H9 (cell line): ENCODE data around the gene DPCD. TPM values are rescaled to one million over a fixed set of nuclear protein-coding genes. Genes with fewer than 3 reads are reported as not detected.

ENCODE experiments used
- DNase-seq: peaks from one replicate; pipeline ENCODE4 v3.0.0-alpha.2; 2017
- H2AFZ ChIP-seq: one replicate; pipeline ENCODE4 v1.6.1; 2013; ENCODE audit warnings: mild to moderate bottlenecking, low read length, control low read depth, moderate library complexity
- H2AK5ac ChIP-seq: 2 replicates; pipeline ENCODE4 v1.6.1; 2013; ENCODE audit warnings: low read length, control low read depth, mixed read lengths; ENCODE audit not compliant: insufficient read length
- H2BK120ac ChIP-seq: one replicate; pipeline ENCODE4 v1.6.1; 2013; ENCODE audit warnings: low read depth, mild to moderate bottlenecking, low read length, control low read depth, inconsistent platforms; ENCODE audit not compliant: poor library complexity, severe bottlenecking
- H2BK12ac ChIP-seq: 2 replicates; pipeline ENCODE4 v1.6.1; 2013; ENCODE audit warnings: low read length, control low read depth, mixed read lengths, low read depth; ENCODE audit not compliant: insufficient read length
- H2BK15ac ChIP-seq: 2 replicates; pipeline ENCODE4 v1.6.1; 2013; ENCODE audit warnings: low read depth, low read length, control low read depth
- H2BK20ac ChIP-seq: one replicate; pipeline ENCODE4 v1.6.1; 2013; ENCODE audit warnings: low read depth, mild to moderate bottlenecking, low read length, control low read depth, inconsistent platforms; ENCODE audit not compliant: poor library complexity, severe bottlenecking
- H2BK5ac ChIP-seq: 2 replicates; pipeline ENCODE4 v1.6.1; 2013; ENCODE audit warnings: low read length, control low read depth, mixed read lengths; ENCODE audit not compliant: insufficient read length
- H3K14ac ChIP-seq: 2 replicates; pipeline ENCODE4 v1.6.1; 2013; ENCODE audit warnings: low read length, control low read depth; ENCODE audit not compliant: insufficient read depth
- H3K18ac ChIP-seq: 2 replicates; pipeline ENCODE4 v1.6.1; 2013; ENCODE audit warnings: low read depth, mild to moderate bottlenecking, mixed read lengths, low read length, control low read depth; ENCODE audit not compliant: insufficient read length
- H3K23ac ChIP-seq: 2 replicates; pipeline ENCODE4 v1.6.1; 2013; ENCODE audit warnings: low read length, control low read depth, mixed read lengths, low read depth; ENCODE audit not compliant: insufficient read length
- H3K23me2 ChIP-seq: 2 replicates; pipeline ENCODE4 v1.6.1; 2013; ENCODE audit warnings: low read depth, mild to moderate bottlenecking, mixed read lengths, low read length, control low read depth; ENCODE audit not compliant: insufficient read length, poor library complexity, severe bottlenecking
- H3K27ac ChIP-seq: 2 replicates; pipeline ENCODE4 v1.5.1; 2013; ENCODE audit warnings: low read length, control low read depth, mixed read lengths, low read depth; ENCODE audit not compliant: insufficient read length
- H3K27me3 ChIP-seq: 2 replicates; pipeline ENCODE4 v1.6.1; 2013; ENCODE audit warnings: low read length, control low read depth, inconsistent platforms; ENCODE audit not compliant: insufficient read depth
- H3K4ac ChIP-seq: 2 replicates; pipeline ENCODE4 v1.6.1; 2013; ENCODE audit warnings: low read depth, mild to moderate bottlenecking, control low read depth, inconsistent platforms, low read length, moderate library complexity
- H3K4me1 ChIP-seq: 2 replicates; pipeline ENCODE4 v1.6.1; 2013; ENCODE audit warnings: low read length, control low read depth, inconsistent platforms; ENCODE audit not compliant: insufficient read depth
- H3K4me2 ChIP-seq: 2 replicates; pipeline ENCODE4 v1.6.1; 2013; ENCODE audit warnings: low read length, control low read depth, mixed read lengths; ENCODE audit not compliant: insufficient read length, insufficient read depth
- H3K56ac ChIP-seq: 2 replicates; pipeline ENCODE4 v1.6.1; 2013; ENCODE audit warnings: low read depth, mild to moderate bottlenecking, mixed read lengths, low read length, control low read depth; ENCODE audit not compliant: insufficient read length
- H3K79me1 ChIP-seq: 2 replicates; pipeline ENCODE4 v1.6.1; 2013; ENCODE audit warnings: low read depth, mild to moderate bottlenecking, moderate library complexity, low read length, control low read depth, inconsistent platforms; ENCODE audit not compliant: insufficient read depth, poor library complexity, severe bottlenecking
- H3K79me2 ChIP-seq: 2 replicates; pipeline ENCODE4 v1.6.1; 2013; ENCODE audit warnings: low read length, control low read depth, inconsistent platforms; ENCODE audit not compliant: insufficient read depth
- H3K9ac ChIP-seq: 2 replicates; pipeline ENCODE4 v1.6.1; 2013; ENCODE audit warnings: low read length, control low read depth, mixed read lengths; ENCODE audit not compliant: insufficient read length; ENCODE audit errors: extremely low read depth
- H3K9me3 ChIP-seq: one replicate; pipeline ENCODE4 v1.6.1; 2013; ENCODE audit warnings: low read depth, low read length, inconsistent platforms; ENCODE audit not compliant: control insufficient read depth
- H3T11ph ChIP-seq: one replicate; pipeline ENCODE4 v1.6.1; 2013; ENCODE audit warnings: mild to moderate bottlenecking, low read length, control low read depth, inconsistent platforms
- H4K20me1 ChIP-seq: one replicate; pipeline ENCODE4 v1.6.1; 2013; ENCODE audit not compliant: control insufficient read depth, insufficient read length, insufficient read depth
- H4K5ac ChIP-seq: 2 replicates; pipeline ENCODE4 v1.6.1; 2013; ENCODE audit warnings: low read depth, mild to moderate bottlenecking, mixed read lengths, low read length, control low read depth; ENCODE audit not compliant: insufficient read length
- H4K8ac ChIP-seq: replicated peaks from 2 replicates; pipeline ENCODE4 v1.6.1; 2013; ENCODE audit warnings: low read length, control low read depth, mixed read lengths, low read depth; ENCODE audit not compliant: insufficient read length
- H4K91ac ChIP-seq: 2 replicates; pipeline ENCODE4 v1.6.1; 2013; ENCODE audit warnings: low read depth, mild to moderate bottlenecking, moderate library complexity, mixed read lengths, low read length, control low read depth; ENCODE audit not compliant: insufficient read length
- H3K27ac Mint-ChIP-seq, 3 experiments: 2 replicates in 2 of 3; 3 replicates in 1 of 3; pipeline ENCODE4 v1.8.0; 2020 to 2021; ENCODE audit warnings: mixed read lengths in 3 of 3, mild to moderate bottlenecking in 1 of 3, moderate library complexity in 1 of 3
- H3K27me3 Mint-ChIP-seq: 2 replicates; pipeline ENCODE4 v1.8.0; 2021; ENCODE audit warnings: low read depth, mild to moderate bottlenecking, moderate library complexity, mixed read lengths
- H3K36me3 Mint-ChIP-seq, 3 experiments: 2 replicates in 2 of 3; 3 replicates in 1 of 3; pipeline ENCODE4 v1.8.0; 2020 to 2021; ENCODE audit warnings: low read depth in 3 of 3, mixed read lengths in 3 of 3; ENCODE audit not compliant: insufficient read depth in 1 of 3
- H3K4me1 Mint-ChIP-seq, 2 experiments: 2 replicates each; pipeline ENCODE4 v1.8.0; 2020; ENCODE audit warnings: mixed read lengths in 2 of 2
- H3K4me3 Mint-ChIP-seq, 2 experiments: 2 replicates in 1 of 2; 3 replicates in 1 of 2; pipeline ENCODE4 v1.8.0; 2020 to 2021; ENCODE audit warnings: mild to moderate bottlenecking in 2 of 2, mixed read lengths in 2 of 2, moderate library complexity in 1 of 2
- H3K9me3 Mint-ChIP-seq, 2 experiments: 2 replicates in 1 of 2; 3 replicates in 1 of 2; pipeline ENCODE4 v1.8.0; 2020; ENCODE audit warnings: mild to moderate bottlenecking in 2 of 2, mixed read lengths in 2 of 2, moderate library complexity in 1 of 2
- CTCF ChIP-seq: fragments of 200-600 bp; sonication (generic); conservative IDR thresholded peaks from 3 replicates; pipeline ENCODE4 v1.8.0; 2021; ENCODE audit warnings: antibody characterized with exemption, mild to moderate bottlenecking
- WGBS: extraction: QIAGEN DNeasy Blood & Tissue Kit; methylation state at CpG from one replicate; pipeline ENCODE4 v1.1.7; 2013; ENCODE audit warnings: missing lambda C conversion rate, low lambda C conversion rate, mixed read lengths; ENCODE audit not compliant: insufficient read length; ENCODE audit errors: extremely low coverage; 5-methylcytosine and 5-hydroxymethylcytosine counted together
- long read RNA-seq: library from polyadenylated mRNA; unstranded; transcript quantifications from one replicate; pipeline ENCODE4 v2.0.0, GENCODE V29; 2020
- total RNA-seq: library from RNA; stranded (reverse); gene quantifications from 2 replicates; pipeline ENCODE4 v1.2.1, GENCODE V29; 2021

Gene DPCD
- 20.7 and 21.8 TPM in 2 replicates for total RNA-seq
- long read RNA-seq, transcript DPCD-202 (6 exons, 858 nt) = major isoform, 16 of 27 reads
- long read RNA-seq, partial matches to known transcripts = 3 of 27 reads
- long read RNA-seq, other reads (novel, unspliced or antisense) = 8 of 27 reads

GRCh38 chr10:101587725-101588653 lies at the start of gene DPCD, which contains the start of gene POLL:
TSS of gene DPCD (plus strand) at chr10:101588321. CDS start at chr10:101588337, 16 bp downstream.
TSS of gene POLL (minus strand) at chr10:101588257. CDS start at chr10:101587360, 897 bp downstream.
- H3K4me1 ChIP-seq = peaks cover 5% of the 10 kb centered on the region
- no peaks in the 10 kb centered on the region for H3K79me1 ChIP-seq
- Mint-ChIP-seq H3K4me3 (peak within 1 kb of the TSS; percentile 93 to 95), H3K9me3 (no peaks in the 10 kb centered on the region), H3K27me3 (no peaks in the 10 kb centered on the region), H3K4me1 (peaks cover 18 to 19% of the 10 kb centered on the region in 2 experiments), H3K36me3 (peaks cover 14 to 33% (median 23%) of the 10 kb centered on the region in 3 experiments), H3K27ac (peak within 1 kb of the TSS; percentile 43 to 92 (median 91); a peak in 6 of 7 replicates)
- no peak within 1 kb of the TSS for H2AFZ ChIP-seq
- no peak within 1 kb of the TSS for H4K5ac ChIP-seq
- H3K9me3 ChIP-seq = no peaks in the 10 kb centered on the region
- H4K8ac ChIP-seq = no peak within 1 kb of the TSS
- H2BK20ac ChIP-seq = no peak within 1 kb of the TSS
- H2BK5ac ChIP-seq = no peak within 1 kb of the TSS
- H3K23ac ChIP-seq = no peak within 1 kb of the TSS
- H3K4ac ChIP-seq = no peak within 1 kb of the TSS
- no peak within 1 kb of the TSS for H2AK5ac ChIP-seq
- no peak within 1 kb of the TSS for H3K56ac ChIP-seq
- no peaks in the 10 kb centered on the region for H4K20me1 ChIP-seq
- H3T11ph ChIP-seq = no peak within 1 kb of the TSS
- H3K23me2 ChIP-seq = peaks cover 12% of the 10 kb centered on the region
- H2BK120ac ChIP-seq = no peak within 1 kb of the TSS
- H2BK15ac ChIP-seq = no peak within 1 kb of the TSS
- H3K14ac ChIP-seq = peak within 1 kb of the TSS; percentile 76; the same call in 1 of the 2 replicates
- H3K79me2 ChIP-seq = no peaks in the 10 kb centered on the region; the same call in 1 of the 2 replicates
- H3K27me3 ChIP-seq = no peaks in the 10 kb centered on the region
- no peak within 1 kb of the TSS for H2BK12ac ChIP-seq
- peak within 1 kb of the TSS; percentile 98 for H3K4me2 ChIP-seq
- no CpG with 5 or more reads among the region's 50 CpGs for WGBS
- peak within 1 kb of the TSS; percentile 54 for H3K18ac ChIP-seq
- no peak for TF ChIP-seq CTCF
- peak within 1 kb of the TSS; percentile 67 for H3K9ac ChIP-seq
- no peak within 1 kb of the TSS for H4K91ac ChIP-seq
- H3K27ac ChIP-seq = no peak within 1 kb of the TSS
- DNase-seq = peak; percentile 96
